Measurements from ENCODE around the gene SLC39A7. TPM values are rescaled to one million over a fixed set of nuclear protein-coding genes. Genes with fewer than 3 reads are reported as not detected.
"Not testable (repeated sequence)": the region's sequence is repeated elsewhere in the genome, so short reads cannot be mapped to it uniquely, and the experiment has no call there.

The SLC39A7 gene
- polyA plus RNA-seq, 4 donors, result 91.9 to 139 (median 116) TPM

GRCh38 chr6:33217246-33217645, 16.6 kb downstream of the SLC39A7 start:
- no peak for DNase-seq (ENCODE audit: low read depth in 4 of 4, low spot score in 3 of 4)

GRCh38 chr6:33217681-33218080, 17.0 kb downstream of the SLC39A7 start:
- DNase-seq (ENCODE audit: low read depth in 4 of 4, low spot score in 3 of 4), result no peak

- DNase-seq (ENCODE audit: low read depth in 4 of 4, low spot score in 3 of 4), result not testable (repeated sequence)
These were observed 25.9 kb downstream of the SLC39A7 start for GRCh38 chr6:33226503-33227120.

GRCh38 chr6:33235221-33235634, 34.6 kb downstream of the SLC39A7 start:
- peak in 1 of 4 donors; percentile 25 for DNase-seq (ENCODE audit: low read depth in 4 of 4, low spot score in 3 of 4)

GRCh38 chr6:33236328-33236727, 35.7 kb downstream of the SLC39A7 start:
- DNase-seq (ENCODE audit: low read depth in 4 of 4, low spot score in 3 of 4), result no peak

GRCh38 chr6:33236852-33237251, 36.2 kb downstream of the SLC39A7 start:
- DNase-seq (ENCODE audit: low read depth in 4 of 4, low spot score in 3 of 4), result no peak

GRCh38 chr6:33237741-33238140, 37.1 kb downstream of the SLC39A7 start:
- no peak for DNase-seq (ENCODE audit: low read depth in 4 of 4, low spot score in 3 of 4)

- no peak for DNase-seq (ENCODE audit: low read depth in 4 of 4, low spot score in 3 of 4)
These were observed 41.3 kb downstream of the SLC39A7 start for GRCh38 chr6:33241968-33242367.

GRCh38 chr6:33243476-33243875, 42.8 kb downstream of the SLC39A7 start:
- DNase-seq (ENCODE audit: low read depth in 4 of 4, low spot score in 3 of 4), result no peak

GRCh38 chr6:33247977-33248642, 47.4 kb downstream of the SLC39A7 start:
- peak; percentile 80 to 81 (median 80) for DNase-seq (ENCODE audit: low read depth in 4 of 4, low spot score in 3 of 4)

GRCh38 chr6:33248643-33248931, 47.9 kb downstream of the SLC39A7 start:
- DNase-seq (ENCODE audit: low read depth in 4 of 4, low spot score in 3 of 4), result no peak

- DNase-seq (ENCODE audit: low read depth in 4 of 4, low spot score in 3 of 4), result peak; percentile 92 to 97 (median 93)
These were observed 48.5 kb downstream of the SLC39A7 start for GRCh38 chr6:33248932-33249731.

GRCh38 chr6:33249732-33250630, 49.3 kb downstream of the SLC39A7 start:
- no peak for DNase-seq (ENCODE audit: low read depth in 4 of 4, low spot score in 3 of 4)

- no peak for DNase-seq (ENCODE audit: low read depth in 4 of 4, low spot score in 3 of 4)
These were observed 50.1 kb downstream of the SLC39A7 start for GRCh38 chr6:33250731-33251130.

- no peak for DNase-seq (ENCODE audit: low read depth in 4 of 4, low spot score in 3 of 4)
These were observed 50.8 kb downstream of the SLC39A7 start for GRCh38 chr6:33251395-33252012.

- DNase-seq (ENCODE audit: low read depth in 4 of 4, low spot score in 3 of 4), result no peak
These were observed 52.1 kb downstream of the SLC39A7 start for GRCh38 chr6:33252759-33253158.
